Measurements from ENCODE around the gene PBRM1. TPM values are rescaled to one million over a fixed set of nuclear protein-coding genes. Genes with fewer than 3 reads are reported as not detected.
A peak's percentile ranks its signal among the peaks of the same experiment; 100 is the strongest.

PBRM1 gene
- total and polyA plus RNA-seq, 2 of the 13 experiments (the other 11 are each of a cell fraction or from before 2014, with no cell fraction given) = 10.9 to 33.2 TPM

GRCh38 chr3:52704611-52705437 is 19.1 kb upstream of the PBRM1 start (continued):
- no peak for TF ChIP-seq ZNF407 (CRISPR knock-in tag; IDR thresholded peaks at IDR 0.05; ENCODE audit: not compliant biosample characterization)
- TF ChIP-seq LBX2 (CRISPR knock-in tag; IDR thresholded peaks at IDR 0.05; ENCODE audit: borderline replicate concordance) = no peak
- TF ChIP-seq KDM5B (CRISPR knock-in tag; IDR thresholded peaks at IDR 0.05; ENCODE audit: borderline replicate concordance) = peak; percentile 48; the same call in 1 of the 2 replicates
- peak; percentile 94 for TF ChIP-seq HNF4G (IDR thresholded peaks at IDR 0.05; ENCODE audit: borderline replicate concordance, low read depth, low read length)
- TF ChIP-seq HNF4G (CRISPR knock-in tag; IDR thresholded peaks at IDR 0.05; ENCODE audit: borderline replicate concordance, low read depth) = no peak; the same call in 1 of the 2 replicates
- no peak for TF ChIP-seq KIAA2018 (CRISPR knock-in tag; IDR thresholded peaks at IDR 0.05; ENCODE audit: borderline replicate concordance)
- no peak for TF ChIP-seq PHF5A (CRISPR knock-in tag; IDR thresholded peaks at IDR 0.05; ENCODE audit: low read depth, unreplicated experiment)
- TF ChIP-seq ZNF124 (CRISPR knock-in tag; IDR thresholded peaks at IDR 0.05) = peak; percentile 69; the same call in 1 of the 2 replicates
- no peak for TF ChIP-seq NRL (CRISPR knock-in tag; IDR thresholded peaks at IDR 0.05; ENCODE audit: borderline replicate concordance)
- no peak for TF ChIP-seq ZNF468 (CRISPR knock-in tag; IDR thresholded peaks at IDR 0.05)
- no peak for TF ChIP-seq ZSCAN31 (CRISPR knock-in tag; IDR thresholded peaks at IDR 0.05; ENCODE audit: low read depth)
